Inferior parietal cortex (tissue), 1 donor: ENCODE results near the gene PAM.

Experiments used
- DNase-seq: peaks from one replicate; pipeline ENCODE4 v3.0.0-alpha.2; 2016; ENCODE audit errors: extremely low spot score

Gene PAM

DNA sequence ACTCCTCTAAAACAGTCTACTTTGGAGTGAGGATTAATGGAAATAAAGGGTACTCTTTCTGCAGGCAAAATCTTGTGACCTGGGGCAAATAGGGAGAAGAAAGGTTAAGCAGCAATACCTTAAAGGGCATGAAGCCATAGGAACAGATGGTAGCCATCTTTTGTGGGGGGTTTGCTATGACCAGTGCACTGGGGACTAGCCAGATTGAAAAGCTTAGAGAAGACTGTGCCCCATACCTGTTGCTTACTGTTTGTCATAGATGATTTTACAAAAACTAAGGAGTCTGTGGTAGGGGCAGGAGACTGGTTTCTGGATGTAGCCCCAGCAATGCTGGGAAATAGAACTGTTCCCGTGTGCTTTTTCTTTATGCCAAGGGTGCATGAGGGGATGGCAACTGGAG, 58.6 kb downstream of the PAM start:
- no peak for DNase-seq

GRCh38 chr5:102815084-102815483, 60.0 kb downstream of the PAM start:
- no peak for DNase-seq

DNA sequence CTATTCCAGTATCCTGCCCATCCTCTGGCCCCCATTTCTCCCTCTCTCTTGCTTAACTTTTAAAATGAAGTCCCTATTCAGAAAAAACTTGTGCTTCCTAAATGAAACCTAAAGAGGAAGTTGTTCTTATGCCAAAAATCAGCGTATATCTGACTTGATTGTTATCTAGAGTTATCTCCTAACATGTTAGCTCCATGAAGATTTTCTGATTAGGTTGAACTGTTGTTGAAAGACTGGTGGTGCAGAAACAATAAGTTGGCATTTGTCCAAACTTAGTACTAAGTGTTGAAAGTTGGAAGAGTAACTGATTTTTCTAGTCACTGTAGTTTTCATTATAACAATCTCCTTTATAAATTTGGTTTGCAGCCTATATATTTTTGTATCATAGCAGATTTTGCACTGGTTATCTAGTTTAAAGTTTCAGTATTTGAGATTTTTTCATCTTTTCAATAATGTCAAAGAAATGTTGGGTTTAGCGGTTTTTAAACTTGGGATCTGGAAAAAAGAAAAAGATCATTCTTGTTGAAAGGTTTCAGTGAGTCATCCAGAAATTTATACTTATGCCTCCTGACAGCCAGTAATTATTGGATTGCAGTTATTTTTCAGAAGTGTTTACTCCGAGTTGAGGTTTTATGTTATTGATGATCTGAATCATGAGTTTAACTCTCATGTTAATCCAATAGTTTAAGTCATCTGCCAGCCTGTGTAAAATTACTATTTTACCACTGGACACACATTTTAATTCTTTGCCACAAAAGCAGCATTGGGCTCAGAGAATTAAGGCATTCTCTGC, 60.6 kb downstream of the PAM start:
- no peak for DNase-seq

GRCh38 chr5:102818345-102818744, 63.2 kb downstream of the PAM start:
- DNase-seq = no peak

DNA sequence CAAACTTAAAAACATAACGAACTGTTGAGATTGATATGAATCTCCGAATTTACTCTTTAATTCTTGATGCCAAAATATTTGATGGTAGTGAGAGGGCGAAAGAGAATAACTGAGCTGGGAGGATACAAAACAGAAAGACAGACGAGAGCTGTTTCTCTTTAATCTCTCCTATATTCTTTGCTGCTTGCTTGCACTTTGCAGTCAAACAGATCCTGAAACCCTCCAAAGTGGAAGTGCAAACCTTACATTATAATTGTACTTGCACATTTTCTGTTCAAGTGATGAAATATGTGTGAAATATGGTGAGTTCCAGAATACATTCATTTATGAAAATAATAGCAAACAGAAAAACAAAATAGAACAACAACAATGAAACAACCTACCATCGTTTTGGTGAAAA, 63.8 kb downstream of the PAM start:
- DNase-seq = no peak

- no peak for DNase-seq
These were observed 64.5 kb downstream of the PAM start for GRCh38 chr5:102819634-102820033.

GRCh38 chr5:102823441-102823874, 68.4 kb downstream of the PAM start:
- DNase-seq = no peak

DNA sequence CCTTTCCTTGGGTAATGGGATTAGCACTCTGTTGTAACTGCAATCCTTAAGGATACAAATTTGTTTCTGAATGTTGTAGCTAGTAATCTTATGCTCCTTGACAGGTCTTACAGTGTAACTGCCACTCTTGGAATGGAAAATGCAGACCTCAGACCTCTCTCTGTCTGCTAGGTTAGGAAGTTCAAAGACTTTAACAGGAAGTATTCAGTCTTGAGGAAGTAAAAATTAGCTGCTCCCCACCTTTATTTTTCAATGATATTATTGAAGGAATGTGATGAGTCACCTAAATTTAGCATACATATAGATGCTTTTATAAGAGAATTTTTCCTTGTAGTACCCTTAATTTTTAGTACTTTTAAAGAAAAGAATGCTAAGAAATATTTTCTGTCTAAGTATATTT, 71.5 kb downstream of the PAM start:
- DNase-seq = no peak

- no peak for DNase-seq
These were observed 75.1 kb downstream of the PAM start for GRCh38 chr5:102830241-102830640.

DNA sequence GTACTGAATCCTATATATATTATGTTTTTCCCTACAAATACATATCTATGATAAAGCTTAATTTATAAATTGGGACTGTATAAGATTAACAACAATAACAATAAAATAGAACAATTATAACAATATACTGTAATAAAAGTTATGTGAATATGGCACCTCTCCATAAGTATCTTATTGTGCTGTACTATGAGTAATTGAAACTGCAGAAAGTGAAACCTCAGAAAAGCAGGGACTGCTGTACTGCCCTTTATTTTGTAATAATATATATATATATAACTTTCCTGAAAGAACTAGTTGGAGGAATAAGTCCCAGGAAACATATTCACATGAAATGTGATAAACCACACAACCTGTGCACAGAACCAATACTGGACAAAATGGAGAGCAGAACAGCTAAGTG, 77.3 kb downstream of the PAM start:
- no peak for DNase-seq

- DNase-seq = no peak
These were observed 78.0 kb downstream of the PAM start for GRCh38 chr5:102833146-102833545.

DNA sequence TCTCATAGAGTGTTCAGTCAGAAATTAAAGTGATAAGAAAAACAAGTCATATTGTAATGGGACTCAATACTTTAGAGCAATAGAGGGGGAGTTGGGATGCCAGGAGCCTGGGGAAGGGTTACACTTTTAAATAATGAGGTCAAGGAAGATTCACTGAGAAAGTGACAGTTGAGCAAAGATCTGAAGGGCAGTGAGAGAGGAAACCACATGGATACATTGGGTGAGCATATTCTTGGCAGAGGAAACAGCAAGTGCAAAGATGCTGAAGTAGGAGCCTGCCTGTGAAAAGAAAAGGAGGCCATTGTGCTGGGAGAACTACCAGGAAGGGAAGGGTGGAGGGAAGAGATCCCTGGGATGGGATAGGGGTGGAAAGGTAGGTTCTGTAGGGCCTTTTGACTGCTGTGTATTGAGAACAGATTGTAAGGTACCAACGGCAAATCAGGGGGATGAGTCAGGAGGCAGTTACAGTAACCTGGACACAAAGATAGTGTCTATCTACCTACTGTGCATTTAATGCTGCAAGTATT, 79.4 kb downstream of the PAM start:
- no peak for DNase-seq

DNA sequence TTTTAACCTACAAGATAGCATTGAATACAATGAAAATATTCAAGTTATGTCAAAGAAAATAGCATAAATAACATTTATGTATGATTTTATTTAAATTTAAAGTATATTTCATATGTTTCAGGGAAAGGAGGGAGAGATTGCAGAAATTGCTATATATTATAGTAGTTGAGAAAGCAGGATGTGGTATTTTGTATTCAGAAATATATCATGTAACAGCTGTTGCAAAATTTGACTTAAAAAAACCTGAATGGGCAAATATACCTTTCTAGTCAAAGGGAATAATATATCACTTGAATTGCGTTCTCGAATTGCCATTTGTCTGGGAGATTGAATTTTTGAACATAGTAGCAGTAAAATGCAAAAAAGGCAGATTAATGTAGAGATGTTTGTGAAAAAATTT, 80.6 kb downstream of the PAM start:
- DNase-seq = no peak

DNA sequence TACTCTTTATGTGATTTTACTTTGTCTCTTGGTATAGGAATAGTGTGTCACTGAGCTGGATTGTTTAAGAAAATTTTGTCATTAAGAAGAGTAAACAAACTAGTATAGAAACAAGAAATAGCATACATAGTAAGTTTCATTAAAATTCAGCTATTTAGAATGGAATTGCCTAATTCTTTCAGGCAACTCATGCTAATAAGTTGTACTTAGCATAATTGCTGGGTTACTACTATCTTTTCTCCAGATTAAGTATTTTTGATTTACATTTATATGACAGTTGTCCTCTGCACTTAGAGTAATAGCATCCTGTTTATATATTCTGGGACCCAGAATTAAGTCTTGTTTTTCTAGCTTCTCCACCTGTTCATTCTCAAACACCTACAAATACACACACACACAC, 85.9 kb downstream of the PAM start:
- DNase-seq = no peak

GRCh38 chr5:102843997-102844396, 88.9 kb downstream of the PAM start:
- no peak for DNase-seq

DNA sequence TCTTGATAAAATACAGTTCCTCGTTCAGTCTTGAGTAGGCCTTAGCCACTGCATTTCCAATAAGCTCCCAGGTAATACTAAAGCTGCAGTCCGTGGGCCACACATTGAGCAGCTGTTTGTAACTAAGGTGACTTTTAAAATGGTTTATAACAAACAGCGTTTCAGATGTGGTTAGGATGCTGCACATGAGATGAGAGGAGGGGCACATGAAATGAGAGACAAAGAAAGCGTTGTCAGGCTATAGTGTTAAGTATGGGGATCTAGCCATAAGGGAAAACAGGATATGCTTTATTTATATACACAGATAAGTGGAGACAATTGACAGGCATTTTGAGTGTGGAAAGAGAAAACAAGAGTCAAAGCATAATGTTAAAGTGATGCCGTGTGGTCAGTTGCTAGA, 89.9 kb downstream of the PAM start:
- no peak for DNase-seq

GRCh38 chr5:102850503-102850902, 95.4 kb downstream of the PAM start:
- no peak for DNase-seq

- no peak for DNase-seq
These were observed 98.6 kb downstream of the PAM start for GRCh38 chr5:102853680-102854079.

DNA sequence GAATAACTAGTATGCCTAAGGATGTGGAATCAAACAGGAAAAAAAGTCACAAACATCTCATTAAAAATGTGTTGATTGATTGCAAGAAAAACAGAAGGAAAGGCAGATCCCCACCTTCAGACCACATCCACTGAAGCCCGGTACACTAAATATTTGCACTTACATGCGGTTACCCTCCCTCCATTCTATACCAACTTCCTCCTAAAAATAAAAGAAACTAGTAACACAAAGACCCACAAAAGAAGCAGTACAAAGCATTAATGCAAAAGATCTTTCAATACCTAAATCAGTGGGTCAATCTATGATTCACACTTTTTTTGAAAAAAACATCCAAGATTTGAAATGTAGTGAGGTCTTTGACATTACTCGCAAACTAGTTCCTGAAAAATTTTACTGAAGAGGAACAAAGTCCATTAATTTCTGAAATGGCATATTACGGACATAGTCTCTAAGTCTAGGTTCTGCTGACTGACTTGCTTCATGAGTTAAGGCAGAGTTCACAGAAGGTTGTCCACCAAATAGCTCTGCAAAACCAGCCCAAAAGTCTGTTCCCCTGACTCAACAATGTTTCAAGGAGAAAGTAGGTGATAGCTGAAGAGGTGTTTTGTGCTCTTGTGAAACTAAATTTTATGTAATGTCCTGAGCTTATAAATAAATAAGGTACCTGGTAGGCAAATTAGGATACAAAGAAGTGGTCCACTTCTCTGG, 100.7 kb downstream of the PAM start:
- no peak for DNase-seq

- no peak for DNase-seq
These were observed 101.3 kb downstream of the PAM start for GRCh38 chr5:102856389-102856777.

DNA sequence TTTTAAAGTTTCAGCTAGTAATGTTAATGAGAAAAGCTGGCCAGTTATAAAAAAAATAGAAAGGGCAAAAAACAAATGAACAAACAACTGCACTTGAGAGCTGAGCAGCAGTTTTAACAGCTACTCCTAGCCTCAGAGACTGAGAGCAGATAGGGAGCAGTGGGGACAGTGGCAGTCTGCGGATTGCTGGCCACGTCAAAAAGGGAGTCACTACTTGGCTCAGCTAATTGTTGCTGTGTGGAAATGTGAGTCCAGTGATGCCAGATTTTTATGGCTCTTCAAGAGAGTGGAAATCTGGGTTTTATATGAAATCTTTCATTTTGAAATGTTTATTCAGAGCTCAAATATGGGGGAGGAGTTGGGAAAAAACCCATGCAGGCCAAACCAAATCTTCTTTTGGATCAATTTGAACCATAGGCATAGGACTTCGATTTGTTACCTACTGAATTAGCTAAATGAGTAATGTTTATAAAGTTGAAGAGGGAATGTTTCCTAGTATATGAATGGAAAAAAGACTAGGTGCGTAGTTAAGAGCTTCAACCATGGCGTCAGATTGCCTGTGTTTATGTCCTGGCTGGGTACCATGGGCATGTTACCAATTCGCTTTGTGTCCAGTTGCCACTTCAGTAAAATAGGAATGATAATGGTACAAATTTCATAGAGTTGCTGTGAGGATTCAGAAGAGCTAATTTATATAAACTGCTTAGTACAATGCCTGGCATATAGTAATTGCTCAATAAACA, 102.1 kb downstream of the PAM start:
- no peak for DNase-seq

GRCh38 chr5:102858221-102858620, 103.1 kb downstream of the PAM start:
- DNase-seq = no peak

- DNase-seq = no peak
These were observed 103.7 kb downstream of the PAM start for GRCh38 chr5:102858808-102859207.
